Measurements from ENCODE around the gene ZNF260. TPM values are rescaled to one million over a fixed set of nuclear protein-coding genes. Genes with fewer than 3 reads are reported as not detected.

The ZNF260 gene
- 10 to 100 TPM in 1 of 2 donors, 1 to 10 TPM in 1; 3.0 to 16.3 TPM for total RNA-seq

DNA sequence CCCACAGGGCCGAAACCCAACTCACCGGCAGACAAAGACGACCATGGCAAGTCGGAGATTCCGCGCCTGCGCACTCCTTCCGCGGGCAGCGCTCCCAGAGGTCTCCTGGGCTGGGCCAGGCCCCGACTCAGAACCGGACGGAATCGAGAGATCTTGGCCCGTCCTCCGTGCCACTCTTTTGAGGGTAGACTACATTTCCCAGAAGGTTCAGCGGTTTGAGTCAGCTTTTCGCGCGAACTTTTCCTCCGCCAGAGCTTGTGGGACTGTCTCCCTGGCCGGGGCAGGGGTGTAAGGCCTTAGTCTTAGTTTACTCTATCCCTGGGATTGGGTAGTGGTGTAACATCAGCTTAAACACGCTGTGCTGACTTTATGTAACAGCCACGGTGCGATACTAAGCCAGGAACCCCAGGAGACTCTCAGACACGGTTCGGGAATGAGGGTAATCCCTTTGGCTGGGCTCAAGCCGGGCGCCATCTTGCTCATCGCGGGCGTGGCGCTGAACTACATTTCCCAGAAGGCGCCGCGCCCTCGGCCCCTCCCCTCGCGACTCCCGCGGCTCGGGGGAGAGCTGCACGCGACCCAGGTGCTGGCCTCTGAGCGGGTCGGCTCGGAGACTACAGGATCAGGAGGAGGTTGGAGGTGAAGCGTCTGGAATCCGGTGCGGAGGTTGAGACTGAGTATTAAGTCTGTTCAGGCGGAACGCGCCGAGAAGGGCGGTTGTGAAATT, at the start of gene ZNF260:
Gene ZNF260, minus strand, starts transcription at position 78 of the 727 bp plus-strand sequence. CDS start 13,033 bp downstream, outside the sequence.
- H3K36me3 ChIP-seq (replicated peaks in 1 of 2; ENCODE audit: insufficient read depth in 1 of 2, low read depth in 2 of 2), result peaks cover 0 to 2% of the 10 kb centered on the region in 2 donors
- H3K27ac ChIP-seq, result peak within 1 kb of the TSS; percentile 81 to 92 (median 86)
- ATAC-seq (peak; percentile 94), DNase-seq (peak; percentile 95 to 98 (median 98))
- H3K4me1 ChIP-seq, result peaks cover 22% of the 10 kb centered on the region
- no peaks in the 10 kb centered on the region for H3K9me3 ChIP-seq
- 0% methylated on average over 12 to 55 of the region's 55 CpGs for WGBS, 2 donors
- H3K4me3 ChIP-seq, result peak within 1 kb of the TSS; percentile 39 to 54
- no peaks in the 10 kb centered on the region for H3K27me3 ChIP-seq
- TF ChIP-seq POLR2A (IDR thresholded peaks at IDR 0.05), result peak; percentile 47 to 83 (median 81)
- TF ChIP-seq, protein P1, sequence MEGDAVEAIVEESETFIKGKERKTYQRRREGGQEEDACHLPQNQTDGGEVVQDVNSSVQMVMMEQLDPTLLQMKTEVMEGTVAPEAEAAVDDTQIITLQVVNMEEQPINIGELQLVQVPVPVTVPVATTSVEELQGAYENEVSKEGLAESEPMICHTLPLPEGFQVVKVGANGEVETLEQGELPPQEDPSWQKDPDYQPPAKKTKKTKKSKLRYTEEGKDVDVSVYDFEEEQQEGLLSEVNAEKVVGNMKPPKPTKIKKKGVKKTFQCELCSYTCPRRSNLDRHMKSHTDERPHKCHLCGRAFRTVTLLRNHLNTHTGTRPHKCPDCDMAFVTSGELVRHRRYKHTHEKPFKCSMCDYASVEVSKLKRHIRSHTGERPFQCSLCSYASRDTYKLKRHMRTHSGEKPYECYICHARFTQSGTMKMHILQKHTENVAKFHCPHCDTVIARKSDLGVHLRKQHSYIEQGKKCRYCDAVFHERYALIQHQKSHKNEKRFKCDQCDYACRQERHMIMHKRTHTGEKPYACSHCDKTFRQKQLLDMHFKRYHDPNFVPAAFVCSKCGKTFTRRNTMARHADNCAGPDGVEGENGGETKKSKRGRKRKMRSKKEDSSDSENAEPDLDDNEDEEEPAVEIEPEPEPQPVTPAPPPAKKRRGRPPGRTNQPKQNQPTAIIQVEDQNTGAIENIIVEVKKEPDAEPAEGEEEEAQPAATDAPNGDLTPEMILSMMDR (IDR thresholded peaks at IDR 0.05), result peak in 2 of 7 experiments; percentile 3 to 15
- intact Hi-C loops (cut with DNase I), result no loop called here

DNA sequence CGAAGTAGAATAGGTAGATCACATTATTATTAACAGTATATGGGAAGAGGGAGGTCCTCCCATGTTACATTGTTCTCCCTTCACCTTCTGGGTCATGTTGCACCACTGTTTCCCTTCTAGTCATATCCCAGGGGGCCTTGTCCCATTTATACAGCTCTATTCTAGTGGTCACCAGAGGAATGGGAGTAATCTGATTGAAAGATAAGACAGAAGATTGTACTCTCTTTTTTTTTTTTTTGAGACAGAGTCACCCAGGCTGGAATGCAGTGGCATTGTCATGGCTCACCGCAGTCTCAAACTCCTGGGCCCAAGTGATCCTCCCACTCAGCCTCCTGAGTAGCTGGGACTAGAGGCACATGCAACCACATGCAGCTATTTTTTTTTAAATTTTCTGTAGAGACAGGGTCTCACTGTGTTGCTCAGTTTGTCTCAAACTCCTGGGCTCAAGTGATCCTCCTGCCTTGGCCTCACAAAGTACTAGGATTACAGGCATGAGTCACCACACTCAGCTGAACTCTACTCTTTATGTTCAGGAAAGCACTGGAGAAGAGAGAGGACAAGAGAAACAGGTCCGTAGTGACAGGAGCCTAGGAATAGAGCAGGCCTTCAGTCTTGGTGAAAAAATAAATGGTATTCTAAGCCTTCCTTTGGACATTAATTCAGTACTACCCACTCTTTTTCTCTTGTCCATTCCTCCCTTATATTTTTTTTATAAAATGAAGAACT, 49.4 kb upstream of the ZNF260 start:
- ATAC-seq, result no peak
- Histone ChIP-seq H3K27me3 (no peaks in the 10 kb centered on the region), H3K9me3 (peaks cover 0 to 14% (median 0%) of the 10 kb centered on the region in 3 donors), H3K27ac (no peak overlapping the region), H3K4me1 (peaks cover 12% of the 10 kb centered on the region), H3K4me3 (no peak overlapping the region), H3K36me3 (replicated peaks in 1 of 2; ENCODE audit: insufficient read depth in 1 of 2, low read depth in 2 of 2) (peaks cover 18 to 20% of the 10 kb centered on the region in 2 donors)
- intact Hi-C loops (cut with DNase I), result no loop called here
- TF ChIP-seq, protein P1 (IDR thresholded peaks at IDR 0.05), result no peak
- no peak for TF ChIP-seq POLR2A (IDR thresholded peaks at IDR 0.05)
- DNase-seq, result no peak
- WGBS, 2 donors, result 91 to 98% methylated on average over 3 of the region's 3 CpGs

DNA sequence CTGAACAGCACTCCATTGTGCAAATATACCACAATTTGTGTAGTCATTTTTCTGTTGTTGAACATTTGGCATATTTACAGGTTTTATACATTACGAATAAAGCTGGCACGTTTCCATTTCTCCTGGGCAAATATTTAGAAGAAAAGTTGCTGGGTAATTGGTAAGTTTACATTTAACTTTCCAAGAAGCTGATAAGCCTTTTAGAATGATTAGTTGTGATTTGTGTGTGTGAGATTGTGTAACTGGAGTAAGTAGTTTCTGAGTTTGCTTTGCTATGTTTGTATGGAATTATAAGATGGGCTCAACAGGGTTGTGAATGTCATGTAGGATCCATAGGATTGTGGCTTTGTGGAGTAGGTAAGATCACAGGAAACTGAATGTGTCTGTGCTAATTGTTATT, 46.7 kb upstream of the ZNF260 start:
- no peak overlapping the region for H3K4me3 ChIP-seq

DNA sequence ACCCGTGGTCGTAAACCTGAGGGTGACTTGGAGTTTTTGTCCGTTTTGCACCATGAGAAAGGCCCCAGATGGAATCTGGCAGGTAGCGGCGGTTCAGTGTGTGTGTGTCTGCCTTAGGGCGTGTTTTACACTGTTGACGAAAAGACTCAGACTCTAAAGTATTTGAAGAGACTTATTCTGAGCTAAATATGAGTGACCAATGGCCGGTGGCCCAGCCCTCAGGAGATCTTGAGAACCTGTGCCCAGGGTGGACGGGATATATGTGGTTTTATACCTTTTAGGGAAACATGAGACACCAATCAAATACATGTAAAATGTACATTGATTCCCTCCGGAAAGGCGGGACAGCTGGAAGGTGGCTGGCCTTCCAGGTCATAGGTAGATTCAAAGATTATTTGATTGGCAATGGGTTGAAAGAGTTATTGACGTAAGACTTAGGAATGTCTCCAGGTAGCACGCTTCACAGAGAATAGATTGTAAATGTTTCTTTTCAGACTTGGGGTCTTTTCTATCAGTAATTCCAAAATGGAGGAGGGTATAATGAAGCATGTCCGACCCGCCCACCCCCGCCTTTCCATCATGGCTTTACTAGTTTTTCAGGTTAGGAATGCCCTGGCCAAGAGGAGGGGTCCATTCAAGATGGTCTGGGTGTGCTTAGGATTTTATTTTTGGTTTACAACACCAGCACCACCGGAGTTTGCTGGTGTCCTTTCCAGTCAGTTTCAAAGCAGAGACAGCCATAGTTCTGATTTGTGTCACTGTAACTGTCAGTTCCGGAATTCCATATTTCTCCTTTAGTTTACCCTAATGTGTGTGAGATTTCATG, 46.0 kb upstream of the ZNF260 start:
- H3K27ac ChIP-seq, result peak overlapping the region; percentile 52 to 87 (median 82)
- H3K4me1 ChIP-seq, result peaks cover 16% of the 10 kb centered on the region
- intact Hi-C loops (cut with DNase I), result no loop called here
- H3K9me3 ChIP-seq, result peaks cover 0 to 8% (median 0%) of the 10 kb centered on the region in 3 donors
- H3K27me3 ChIP-seq, result no peaks in the 10 kb centered on the region
- H3K36me3 ChIP-seq (replicated peaks in 1 of 2; ENCODE audit: insufficient read depth in 1 of 2, low read depth in 2 of 2), result peaks cover 7 to 15% of the 10 kb centered on the region in 2 donors
- ATAC-seq (peak; percentile 24), DNase-seq (peak in 3 of 4 donors; percentile 20 to 51 (median 35))
- 9 to 13% methylated on average over 17 to 18 of the region's 18 CpGs for WGBS, 2 donors
- TF ChIP-seq, protein P1 (IDR thresholded peaks at IDR 0.05), result no peak
- TF ChIP-seq POLR2A (IDR thresholded peaks at IDR 0.05), result no peak
- peak overlapping the region; percentile 52 to 92 for H3K4me3 ChIP-seq

More for the DNA sequence above, 46.7 kb upstream of the ZNF260 start:
- Histone ChIP-seq H3K27ac (peak overlapping the region in 2 of 4 donors; percentile 79 to 87), H3K4me1 (peaks cover 16% of the 10 kb centered on the region), H3K36me3 (replicated peaks in 1 of 2; ENCODE audit: insufficient read depth in 1 of 2, low read depth in 2 of 2) (peaks cover 13 to 20% of the 10 kb centered on the region in 2 donors), H3K27me3 (no peaks in the 10 kb centered on the region), H3K9me3 (peaks cover 0 to 10% (median 0%) of the 10 kb centered on the region in 3 donors)
- ATAC-seq (no peak), DNase-seq (no peak)
- WGBS, 2 donors, result 15 to 24% methylated on average over 2 of the region's 2 CpGs
- intact Hi-C loops (cut with DNase I), result no loop called here
- no peak for TF ChIP-seq POLR2A (IDR thresholded peaks at IDR 0.05)
- TF ChIP-seq, protein P1 (IDR thresholded peaks at IDR 0.05), result no peak

All from body of pancreas (tissue), 4 donors.